ENCODE measurements around the gene SCO2. TPM values are rescaled to one million over a fixed set of nuclear protein-coding genes. Genes with fewer than 3 reads are reported as not detected.

The SCO2 gene
- total RNA-seq, 1 donor: 5.1 TPM

GRCh38 chr22:50488006-50488677 lies 37.3 kb downstream of the SCO2 start:
- Histone ChIP-seq H3K36me3 (ENCODE audit: insufficient read depth, low read length) (no peaks in the 10 kb centered on the region), H3K79me2 (ENCODE audit: insufficient read depth, low read length) (no peaks in the 10 kb centered on the region), H4K20me1 (ENCODE audit: insufficient read depth, low read length) (no peaks in the 10 kb centered on the region), H3K4me1 (ENCODE audit: insufficient read depth, low read length) (no peaks in the 10 kb centered on the region), H3K4me2 (ENCODE audit: insufficient read depth, low read length) (no peak overlapping the region), H2AFZ (ENCODE audit: low read length) (no peak overlapping the region), H3K27ac (ENCODE audit: low read depth, low read length) (no peak overlapping the region), H3K4me3 (ENCODE audit: insufficient read depth, low read length) (no peak overlapping the region), H3K27me3 (ENCODE audit: insufficient read depth, low read length) (no peaks in the 10 kb centered on the region), H3K9me3 (ENCODE audit: low read depth, low read length) (no peaks in the 10 kb centered on the region)
- TF ChIP-seq CTCF (IDR thresholded peaks at IDR 0.05; ENCODE audit: extremely low read depth, low read depth, low read length): no peak
- peak; percentile 65 for DNase-seq (ENCODE audit: insufficient read length, low spot score, missing footprints)

GRCh38 chr22:50487290-50488005 lies 38.0 kb downstream of the SCO2 start:
- no peaks in the 10 kb centered on the region for H3K79me2 ChIP-seq (ENCODE audit: insufficient read depth, low read length)
- no peaks in the 10 kb centered on the region for H3K9me3 ChIP-seq (ENCODE audit: low read depth, low read length)
- no peak overlapping the region for H3K27ac ChIP-seq (ENCODE audit: low read depth, low read length)
- H3K4me3 ChIP-seq (ENCODE audit: insufficient read depth, low read length): no peak overlapping the region
- no peak for TF ChIP-seq CTCF (IDR thresholded peaks at IDR 0.05; ENCODE audit: extremely low read depth, low read depth, low read length)
- no peaks in the 10 kb centered on the region for H3K36me3 ChIP-seq (ENCODE audit: insufficient read depth, low read length)
- DNase-seq (ENCODE audit: insufficient read length, low spot score, missing footprints): peak; percentile 83
- no peaks in the 10 kb centered on the region for H4K20me1 ChIP-seq (ENCODE audit: insufficient read depth, low read length)
- H3K27me3 ChIP-seq (ENCODE audit: insufficient read depth, low read length): no peaks in the 10 kb centered on the region
- H3K4me1 ChIP-seq (ENCODE audit: insufficient read depth, low read length): no peaks in the 10 kb centered on the region
- peak overlapping the region; percentile 33 for H3K4me2 ChIP-seq (ENCODE audit: insufficient read depth, low read length)
- no peak overlapping the region for H2AFZ ChIP-seq (ENCODE audit: low read length)

GRCh38 chr22:50486561-50487289 lies 38.7 kb downstream of the SCO2 start, which contains the start of gene MIOX:
MIOX (plus strand) TSS chr22:50486859; CDS start chr22:50486898, 39 bp downstream.
- no peaks in the 10 kb centered on the region for H3K4me1 ChIP-seq (ENCODE audit: insufficient read depth, low read length)

More at GRCh38 chr22:50486561-50487289, 38.7 kb downstream of the SCO2 start, which contains the start of gene MIOX:
- Histone ChIP-seq H3K27ac (ENCODE audit: low read depth, low read length) (no peak within 1 kb of the TSS), H2AFZ (ENCODE audit: low read length) (no peak within 1 kb of the TSS), H3K9me3 (ENCODE audit: low read depth, low read length) (no peaks in the 10 kb centered on the region), H3K4me3 (ENCODE audit: insufficient read depth, low read length) (peak within 1 kb of the TSS; percentile 13), H3K4me2 (ENCODE audit: insufficient read depth, low read length) (peak within 1 kb of the TSS; percentile 33), H3K27me3 (ENCODE audit: insufficient read depth, low read length) (no peaks in the 10 kb centered on the region), H3K36me3 (ENCODE audit: insufficient read depth, low read length) (no peaks in the 10 kb centered on the region), H3K79me2 (ENCODE audit: insufficient read depth, low read length) (no peaks in the 10 kb centered on the region), H4K20me1 (ENCODE audit: insufficient read depth, low read length) (no peaks in the 10 kb centered on the region)
- TF ChIP-seq CTCF (IDR thresholded peaks at IDR 0.05; ENCODE audit: extremely low read depth, low read depth, low read length): no peak
- DNase-seq (ENCODE audit: insufficient read length, low spot score, missing footprints): peak; percentile 94

Data from osteoblast (primary cell).